HG03039 (cell line): ENCODE results near the gene ABCA3.

ENCODE experiments used
- ATAC-seq: cut with Tn5 transposase; IDR thresholded peaks from one replicate; pipeline ENCODE4 v1.9.1; 2021; ENCODE audit warnings: mild to moderate bottlenecking, moderate library complexity; ENCODE audit not compliant: unreplicated experiment

ABCA3 gene

DNA sequence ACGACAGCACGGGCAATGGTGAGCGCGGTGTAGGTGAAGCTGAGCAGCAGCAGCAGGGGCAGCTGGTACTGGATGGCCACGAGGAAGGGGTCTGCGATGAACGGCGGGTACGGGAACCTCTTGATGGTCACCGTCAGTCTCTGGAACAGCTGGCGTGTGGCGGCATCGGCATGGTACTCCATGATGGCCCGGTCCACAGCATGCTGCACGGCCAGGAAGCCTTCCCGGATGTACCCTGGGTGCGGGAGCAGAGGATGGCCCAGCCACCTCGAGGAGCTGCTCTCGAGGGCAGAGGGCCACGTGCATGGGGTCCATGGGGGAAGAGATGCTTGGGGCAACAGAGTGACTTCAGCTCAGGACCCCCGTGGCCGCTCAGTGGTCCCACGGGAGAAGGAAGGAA lies 20.9 kb downstream of the ABCA3 start:
- no peak for ATAC-seq

DNA sequence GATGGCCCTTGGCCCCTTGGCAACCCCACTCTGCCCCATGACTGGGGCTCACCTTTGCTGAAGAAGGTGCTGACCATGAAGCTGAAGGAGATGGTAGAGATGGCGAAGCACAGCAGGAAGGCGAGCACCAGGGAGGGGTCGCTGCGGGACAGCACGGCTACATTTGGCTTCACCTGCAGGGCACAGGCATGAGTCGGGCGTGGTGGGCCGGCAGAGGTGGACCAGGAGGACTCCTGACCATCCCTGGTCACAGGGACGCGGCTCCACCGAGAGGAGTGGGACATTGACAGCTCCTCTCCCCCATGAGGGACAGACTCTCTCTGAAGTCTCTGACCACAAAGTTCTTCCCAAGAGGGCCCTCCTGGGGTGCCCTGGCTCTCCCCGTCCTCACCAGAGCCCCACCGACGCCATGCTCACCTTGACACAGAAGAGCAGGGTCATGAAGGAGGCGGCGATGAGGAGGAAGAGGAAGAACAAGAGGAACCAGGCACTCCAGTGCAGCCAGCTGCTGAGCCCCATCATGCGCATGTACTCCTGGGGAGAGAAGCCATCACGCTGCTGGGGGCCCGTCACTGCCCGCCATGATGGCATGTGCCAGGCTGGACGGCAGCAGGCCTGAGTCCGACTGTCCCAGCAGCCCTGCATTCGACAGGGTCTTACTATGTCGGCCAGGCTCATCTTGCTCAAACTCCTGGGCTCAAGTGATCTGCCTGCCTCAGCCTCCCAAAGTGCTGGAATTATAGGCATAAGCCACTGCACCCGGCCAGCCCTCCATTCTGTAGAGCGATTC lies 23.1 kb downstream of the ABCA3 start:
- ATAC-seq, result no peak

DNA sequence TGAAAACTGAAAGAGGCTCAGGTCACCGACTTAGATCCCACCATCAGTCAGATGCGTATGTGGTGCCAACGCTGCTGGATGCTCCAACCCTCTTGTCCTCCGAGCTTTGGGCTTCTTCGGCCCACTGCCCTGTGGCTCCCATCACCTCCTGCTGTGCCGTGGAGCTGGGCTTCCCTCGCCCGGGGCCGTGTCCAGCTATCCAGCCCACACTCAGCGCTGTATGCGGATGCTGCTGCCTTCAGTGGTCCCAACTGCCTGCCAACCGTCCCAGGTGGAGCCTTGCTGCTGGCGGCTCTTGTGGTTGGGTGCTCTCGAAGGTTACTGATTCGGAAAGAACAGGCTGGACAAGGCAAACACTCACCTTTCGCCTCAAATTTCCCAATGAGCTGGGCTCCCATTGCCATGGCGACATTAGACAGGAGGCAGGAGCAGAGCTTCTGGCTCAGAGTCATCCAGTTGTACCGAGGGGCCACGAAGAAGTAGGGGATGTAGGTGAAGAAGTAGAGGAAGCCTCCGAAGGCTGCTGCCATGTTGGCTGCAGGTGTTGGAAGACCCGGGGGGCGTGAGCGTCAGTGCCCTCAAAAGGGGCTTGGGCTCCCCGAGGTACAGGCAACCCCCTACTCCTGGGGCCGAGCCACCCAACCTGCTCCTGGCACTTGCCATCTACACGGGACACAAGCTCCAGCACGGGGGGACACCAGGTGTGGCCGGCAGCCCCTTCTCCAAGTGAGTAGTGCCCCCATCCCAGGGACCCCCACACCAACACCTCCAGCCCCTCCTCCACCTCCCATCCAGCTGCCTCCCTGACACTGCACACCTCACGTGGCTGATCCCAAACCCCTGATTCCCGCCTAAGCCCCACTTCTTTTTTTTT lies 32.2 kb downstream of the ABCA3 start:
- ATAC-seq, result no peak

DNA sequence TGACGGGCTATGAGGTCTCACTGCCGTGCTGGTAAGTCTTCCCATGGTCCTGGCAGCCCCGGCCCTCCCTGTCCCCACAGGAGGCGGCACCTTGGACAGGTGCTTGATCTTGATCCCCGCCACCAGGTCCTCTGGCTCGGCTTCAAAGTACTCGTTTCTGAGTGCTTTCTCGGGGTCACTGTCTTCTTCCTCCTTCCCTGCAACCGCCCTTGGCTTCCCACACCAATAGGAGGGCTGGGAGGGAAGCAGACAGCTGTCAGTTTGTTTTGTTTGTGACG lies 40.7 kb downstream of the ABCA3 start:
- no peak for ATAC-seq

DNA sequence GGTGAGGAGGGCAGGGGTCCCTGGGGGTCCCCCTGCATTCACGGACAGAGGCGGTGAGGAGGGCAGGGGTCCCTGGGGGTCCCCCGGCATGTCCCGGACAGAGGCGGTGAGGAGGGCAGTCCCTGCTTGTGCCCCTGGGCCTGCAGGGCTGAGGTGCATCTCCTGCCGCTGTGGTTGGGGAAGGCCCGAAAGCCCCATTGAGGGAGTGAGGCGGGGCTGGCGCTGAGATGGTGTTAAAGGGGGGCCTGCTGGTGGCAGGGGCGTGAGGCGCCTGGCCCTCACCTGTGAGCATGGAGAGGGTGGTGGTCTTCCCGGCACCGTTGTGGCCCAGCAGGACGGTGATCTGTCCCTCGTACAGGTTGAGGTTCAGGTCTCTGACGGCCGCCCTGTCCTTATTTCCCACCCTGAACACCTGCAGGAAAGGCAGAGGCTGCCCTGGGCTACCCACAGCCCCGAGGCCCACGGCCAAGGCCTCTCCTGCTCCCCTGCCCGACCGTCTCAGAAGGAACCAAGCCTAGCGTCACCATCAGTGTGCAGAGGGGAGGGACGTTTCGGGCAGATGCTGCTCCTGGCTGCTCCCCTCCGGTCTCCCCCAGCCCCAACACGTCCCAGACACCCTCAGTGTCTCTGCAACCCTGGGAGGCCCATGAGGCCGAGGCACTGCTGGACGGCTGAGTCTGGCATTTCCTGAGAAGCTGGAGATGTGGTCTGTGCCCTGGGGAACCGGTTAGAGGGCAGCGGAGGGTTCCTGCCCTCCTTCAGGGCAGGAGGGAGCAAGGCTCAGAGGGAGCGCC lies 41.2 kb downstream of the ABCA3 start:
- ATAC-seq, result no peak

DNA sequence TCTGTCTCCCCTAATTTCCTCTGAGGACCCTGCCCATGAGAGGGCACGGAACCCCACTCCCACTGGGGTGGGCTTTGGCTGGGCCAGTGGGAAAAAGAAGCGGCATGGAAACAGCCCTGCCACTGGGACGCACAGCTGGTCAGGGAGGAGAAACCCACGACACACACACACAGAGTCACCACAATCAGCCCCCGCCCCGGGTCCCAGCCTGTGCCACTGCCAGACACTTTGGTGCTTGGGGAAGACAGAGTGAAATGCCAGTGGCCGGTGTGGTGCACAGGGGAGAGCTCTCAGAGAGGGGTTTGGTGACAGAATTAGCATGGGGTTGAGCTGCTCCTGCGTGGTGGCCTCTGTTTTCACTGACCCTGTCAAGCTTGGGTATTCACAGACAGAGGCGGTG lies 41.9 kb downstream of the ABCA3 start:
- ATAC-seq, result no peak

DNA sequence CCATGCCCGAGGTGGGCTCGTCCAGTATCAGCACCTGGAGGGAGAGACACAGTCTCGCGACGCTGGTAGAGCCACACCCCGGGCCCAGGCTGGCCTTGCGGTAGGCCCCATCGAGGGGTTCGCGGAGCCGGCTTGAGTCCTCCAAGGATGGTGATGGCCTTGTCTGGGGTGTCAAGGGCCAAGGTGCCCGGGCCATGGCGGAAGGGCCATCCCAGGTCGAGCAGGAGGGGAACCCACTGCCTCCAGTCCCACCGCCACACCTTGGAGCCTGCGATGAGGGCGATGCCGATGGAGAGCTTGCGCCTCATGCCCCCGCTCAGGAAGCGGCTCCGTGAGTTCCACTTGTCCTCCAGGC lies 43.0 kb downstream of the ABCA3 start:
- ATAC-seq, result no peak

DNA sequence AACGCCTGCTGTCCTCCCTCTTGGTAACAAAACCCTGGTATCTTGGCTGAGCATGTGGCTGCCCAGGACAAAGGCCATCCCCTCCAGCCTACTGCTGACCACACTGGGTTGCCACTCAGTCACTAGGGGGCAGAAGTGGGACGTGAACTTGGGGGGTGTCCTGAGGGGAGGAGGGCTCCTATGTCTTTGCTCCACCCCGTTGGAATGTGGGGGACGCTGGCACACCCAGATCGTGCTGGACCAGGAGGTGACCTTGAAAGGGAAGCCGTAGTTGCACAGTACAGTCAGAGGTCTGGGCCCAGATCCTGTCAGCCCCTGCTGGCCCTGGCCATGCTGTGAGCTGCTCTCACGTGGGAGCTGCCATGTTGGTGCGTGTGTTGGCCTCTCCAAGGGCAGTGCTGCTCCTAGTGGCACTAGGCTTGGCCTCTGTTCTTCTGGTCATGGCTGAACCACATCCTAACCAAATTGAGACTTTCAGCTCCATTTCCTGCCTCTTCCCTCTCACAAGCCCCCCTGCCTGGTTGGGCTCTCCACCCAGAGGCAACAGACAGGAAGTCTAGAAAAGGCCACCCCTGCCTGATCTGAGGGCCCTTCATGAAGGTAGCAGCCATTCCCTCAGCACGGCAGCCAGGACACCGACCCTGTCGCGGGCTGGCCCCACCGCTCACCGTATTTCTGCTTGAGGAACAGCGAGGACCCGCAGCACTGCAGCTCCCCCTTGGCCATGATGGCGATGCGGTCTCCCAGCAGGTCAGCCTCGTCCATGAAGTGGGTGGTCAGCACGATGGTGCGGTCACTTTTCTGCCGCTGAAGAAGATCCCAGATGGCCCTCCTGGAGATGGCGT lies 43.6 kb downstream of the ABCA3 start:
- no peak for ATAC-seq

DNA sequence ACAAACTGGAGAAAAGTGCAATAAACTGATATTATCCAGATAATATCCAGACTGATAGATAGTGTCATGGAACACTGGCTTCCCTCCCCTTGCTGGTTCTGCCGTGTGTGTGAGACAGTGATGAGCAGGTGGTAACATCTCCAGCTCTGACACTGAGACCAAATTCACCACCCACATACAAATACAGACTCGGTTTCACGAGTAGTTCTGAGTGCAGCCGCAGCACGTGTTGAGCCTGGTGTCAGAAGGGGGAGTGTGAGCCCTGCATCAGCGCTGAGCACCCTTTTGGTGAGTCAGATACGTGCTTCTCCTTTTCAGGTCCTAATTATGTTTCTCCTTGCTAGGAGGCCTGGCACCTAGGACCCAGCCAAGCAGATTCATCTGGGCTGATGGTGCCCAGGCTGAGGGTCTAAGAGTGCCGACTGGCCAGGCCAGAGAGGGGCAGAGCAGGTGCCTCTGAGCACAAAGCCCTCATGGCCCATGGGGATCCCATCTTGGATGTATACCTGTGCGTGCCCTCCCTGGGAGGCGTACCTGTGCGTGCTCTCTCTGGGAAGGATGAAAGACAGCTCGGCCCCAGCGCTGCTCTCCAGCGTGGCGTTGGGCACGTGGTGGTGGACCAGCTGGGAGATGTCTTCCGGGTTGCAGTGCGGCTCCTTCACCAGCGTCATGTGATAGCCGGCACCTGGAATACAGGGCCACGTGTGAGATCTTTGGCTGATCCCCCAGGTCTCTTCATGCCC lies 45.3 kb downstream of the ABCA3 start:
- ATAC-seq, result no peak

DNA sequence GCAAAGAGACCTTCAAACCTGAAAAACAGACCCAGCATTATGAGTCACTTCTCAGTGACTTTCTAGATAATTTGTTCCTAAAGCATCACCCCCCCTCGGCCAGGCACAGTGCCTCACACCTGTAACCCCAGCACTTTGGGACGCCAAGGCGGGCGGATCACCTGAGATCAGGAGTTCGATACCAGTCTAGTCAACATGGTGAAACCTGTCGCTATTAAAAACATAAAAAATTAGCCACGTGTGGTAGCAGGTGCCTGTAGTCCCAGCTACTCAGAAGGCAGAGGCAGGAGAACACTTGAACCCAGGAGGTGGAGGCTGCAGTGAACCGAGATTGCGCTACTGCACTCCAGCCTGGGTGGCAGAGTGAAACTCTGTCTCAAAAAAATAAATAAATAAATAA lies 48.3 kb downstream of the ABCA3 start:
- no peak for ATAC-seq

DNA sequence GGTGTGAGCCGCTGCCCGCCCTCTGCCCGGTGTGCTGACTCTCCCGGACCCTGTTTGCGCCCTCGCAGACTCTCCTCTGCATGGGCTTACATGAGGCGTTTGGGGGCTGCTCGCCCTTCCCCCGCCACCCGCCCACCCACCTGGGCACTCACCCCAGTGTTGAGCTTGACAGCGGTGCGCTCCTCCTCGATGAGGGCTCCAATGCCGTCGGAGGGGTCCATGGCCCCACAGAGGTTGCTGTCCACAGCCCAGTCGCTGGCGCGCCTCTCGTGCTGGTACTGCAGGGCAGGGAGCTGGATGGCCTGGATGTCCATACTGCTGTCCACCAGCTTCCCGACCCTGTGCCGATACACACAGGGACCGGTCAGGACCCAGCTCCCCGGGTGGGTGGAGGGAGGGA lies 51.2 kb downstream of the ABCA3 start:
- no peak for ATAC-seq

DNA sequence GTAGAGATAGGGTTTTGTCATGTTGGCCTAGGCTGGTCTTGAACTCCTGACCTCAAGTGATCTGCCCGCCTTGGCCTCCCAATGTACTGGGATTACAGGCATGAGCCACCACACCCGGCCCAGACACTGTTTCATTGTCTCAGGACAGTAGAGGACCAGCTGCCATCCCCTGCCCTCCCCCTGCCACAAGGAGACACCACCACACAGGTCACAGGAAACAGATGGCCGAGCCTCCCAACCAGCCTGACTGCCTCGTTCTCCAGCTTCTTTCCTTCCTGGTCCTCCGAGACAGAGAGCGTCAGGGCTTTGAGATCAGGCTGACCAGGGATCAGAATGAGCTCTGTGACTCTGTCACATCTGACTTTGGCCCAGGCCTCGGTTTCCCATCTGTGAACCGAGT lies 51.8 kb downstream of the ABCA3 start:
- no peak for ATAC-seq

DNA sequence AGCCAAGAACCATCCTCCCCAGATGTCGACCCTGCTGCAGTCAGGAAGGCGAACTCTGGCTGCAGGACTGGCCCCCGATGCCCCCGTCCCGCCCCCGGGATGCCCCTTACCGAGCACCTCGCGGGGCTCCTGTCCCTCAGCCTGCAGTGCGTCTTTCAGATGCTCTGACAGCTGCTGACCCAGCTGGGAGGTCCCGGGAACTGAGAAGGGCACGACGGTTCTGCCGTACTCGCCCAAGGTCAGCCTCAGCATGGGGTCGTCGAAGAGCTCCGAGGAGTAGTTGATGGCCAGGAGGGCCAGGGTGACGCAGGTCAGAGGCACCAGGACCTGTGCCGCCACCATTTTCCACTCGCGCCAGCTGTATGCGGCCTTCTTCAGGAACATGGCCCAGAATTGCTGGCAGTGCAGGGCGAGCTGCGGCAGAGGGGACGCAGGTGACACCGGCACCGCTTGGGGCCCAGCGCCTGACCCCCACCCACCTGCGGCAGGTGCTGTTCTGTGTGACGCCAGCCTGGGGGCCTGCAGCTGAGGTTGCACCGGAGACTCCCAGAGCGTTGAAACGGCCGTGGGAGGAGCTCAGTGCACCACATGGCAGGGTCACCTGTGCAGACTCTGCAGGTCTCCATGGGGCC lies 52.5 kb downstream of the ABCA3 start:
- no peak for ATAC-seq

DNA sequence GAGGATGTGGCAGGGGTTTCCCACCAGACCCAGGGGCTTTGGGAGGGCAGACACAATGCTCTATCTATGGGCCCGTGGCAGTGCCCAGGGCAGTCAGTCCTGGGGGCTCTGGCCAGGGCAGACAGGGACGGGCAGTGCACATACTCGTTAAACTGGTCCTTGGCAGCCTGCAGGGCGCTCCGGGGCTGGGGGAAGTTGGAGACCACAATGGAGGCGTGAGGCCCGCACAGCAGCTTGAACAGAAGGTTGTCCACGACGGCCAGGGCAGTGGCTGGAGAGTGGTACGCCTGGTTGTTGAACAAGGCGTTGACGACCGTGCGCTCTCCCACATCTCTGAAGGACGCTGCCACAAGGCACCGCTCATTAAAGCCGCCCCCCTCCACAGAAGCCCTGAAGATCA lies 54.0 kb downstream of the ABCA3 start:
- ATAC-seq, result no peak

DNA sequence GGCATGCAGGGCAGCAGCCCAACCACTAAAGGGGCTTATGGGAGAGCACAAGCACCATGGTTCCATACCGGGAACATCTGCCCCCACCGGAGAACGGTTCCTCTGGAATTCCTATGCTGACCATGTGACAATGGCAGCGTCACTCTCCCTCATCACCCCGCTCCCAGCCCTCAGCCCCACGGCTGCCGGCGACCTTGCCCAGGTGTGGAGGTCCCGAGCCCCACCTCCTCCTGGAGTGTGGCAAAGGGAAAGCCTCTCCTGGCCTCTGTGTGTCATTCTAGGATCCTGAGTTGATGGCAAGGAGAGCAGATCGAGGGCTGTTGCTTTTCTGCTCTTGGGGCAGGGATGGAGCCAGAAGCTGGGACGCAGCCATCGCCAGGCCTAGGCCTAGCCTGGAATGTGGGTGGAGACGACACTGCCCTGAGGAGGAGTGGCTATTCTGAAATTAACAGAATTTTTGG lies 54.8 kb downstream of the ABCA3 start:
- ATAC-seq, result no peak

DNA sequence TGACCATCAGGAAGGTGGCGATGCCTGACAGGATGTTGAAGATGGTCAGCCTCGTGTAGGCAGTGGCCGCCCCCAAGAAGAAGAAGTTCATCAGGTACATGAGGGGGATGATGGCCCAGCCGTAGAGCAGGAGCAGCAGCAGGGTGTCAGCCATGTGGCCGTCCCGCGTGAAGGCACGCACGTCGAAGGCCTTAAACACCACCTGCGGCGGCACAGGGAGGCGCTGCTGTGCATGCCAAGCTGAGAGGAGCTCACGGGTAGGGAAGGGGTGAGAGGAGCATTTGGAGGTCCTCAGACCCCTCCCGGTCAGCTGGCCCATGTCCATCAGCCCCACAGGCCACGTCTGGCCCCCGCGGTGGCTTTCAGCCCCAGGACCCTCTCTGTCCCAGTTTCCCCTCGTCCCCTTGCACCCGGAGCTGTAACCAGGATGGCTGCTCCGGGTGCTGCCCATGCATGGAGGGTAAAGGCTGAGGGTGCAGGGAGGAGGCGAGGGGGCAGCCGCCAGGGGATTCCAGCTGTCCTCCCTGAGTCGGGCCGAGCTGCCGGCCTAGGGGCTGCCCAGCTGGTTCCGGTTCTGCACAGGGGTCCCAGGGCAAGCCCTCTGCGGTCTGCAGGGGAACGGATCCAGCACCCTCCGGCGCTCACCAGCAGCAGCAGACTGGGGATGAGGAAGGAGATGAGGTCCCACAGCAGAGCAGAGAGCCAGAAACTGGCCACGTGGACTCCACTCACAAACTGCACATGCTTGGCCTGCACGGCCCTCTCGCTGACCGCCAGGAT lies 55.5 kb downstream of the ABCA3 start:
- ATAC-seq, result no peak

DNA sequence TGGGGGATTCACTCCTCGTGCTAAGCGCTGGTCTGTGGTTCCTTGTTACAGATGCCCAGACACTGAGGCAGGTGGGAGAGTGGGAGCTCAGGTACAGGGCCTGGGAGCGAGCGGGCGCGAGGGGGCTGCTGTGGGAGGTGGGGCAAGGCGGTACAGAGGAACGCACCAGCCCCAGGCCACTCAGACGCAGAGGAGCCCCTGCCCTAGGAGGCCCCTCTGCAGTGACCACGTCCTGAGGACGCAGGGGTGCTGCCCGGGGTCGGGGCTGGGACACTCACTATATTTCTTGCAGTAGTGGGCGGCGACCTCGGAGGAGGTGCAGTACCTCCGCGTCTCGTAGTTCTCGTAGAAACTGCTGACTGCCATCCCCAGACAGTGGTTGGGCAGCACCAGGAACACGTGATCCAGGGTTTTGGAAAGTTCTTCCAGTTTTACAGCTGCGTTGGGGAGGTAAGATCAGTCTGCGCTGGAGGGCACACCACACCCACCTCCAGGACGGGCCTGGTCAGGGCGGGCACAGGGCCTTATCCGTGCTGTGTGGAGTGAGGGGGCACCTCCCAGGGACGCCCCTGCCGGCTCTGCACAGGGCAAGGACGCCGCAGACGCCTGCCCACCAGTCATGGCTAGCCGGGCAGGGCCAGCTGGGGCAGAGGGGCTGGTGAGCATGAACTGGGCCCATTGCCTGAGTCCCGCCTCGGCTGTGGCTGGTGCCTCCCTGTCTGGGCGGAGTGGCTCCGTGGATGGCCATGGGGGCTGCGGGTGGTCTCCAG lies 56.3 kb downstream of the ABCA3 start:
- no peak for ATAC-seq
